GM12872 (cell line): ENCODE data around the gene PIF1.

Experiments
- CTCF ChIP-seq: IDR thresholded peaks from 3 replicates; pipeline ENCODE4 v1.5.1; 2011; ENCODE audit warnings: low read depth, mild to moderate bottlenecking, low read length, moderate library complexity; ENCODE audit not compliant: insufficient read depth

Gene PIF1

GRCh38 chr15:64854526-64854925 is 29.1 kb upstream of the PIF1 start:
- TF ChIP-seq CTCF, result no peak

GRCh38 chr15:64854041-64854440 is 28.6 kb upstream of the PIF1 start:
- no peak for TF ChIP-seq CTCF

GRCh38 chr15:64851503-64851840 is 26.0 kb upstream of the PIF1 start:
- TF ChIP-seq CTCF, result no peak

- no peak for TF ChIP-seq CTCF
These were observed 25.5 kb upstream of the PIF1 start for GRCh38 chr15:64850778-64851502.

GRCh38 chr15:64847876-64848716 is 22.6 kb upstream of the PIF1 start:
- no peak for TF ChIP-seq CTCF

GRCh38 chr15:64847448-64847847 is 22.0 kb upstream of the PIF1 start:
- no peak for TF ChIP-seq CTCF

- TF ChIP-seq CTCF, result no peak
These were observed 21.6 kb upstream of the PIF1 start for GRCh38 chr15:64847016-64847415.
